COLO668 (cell line): ENCODE results near the gene ATG14.

ENCODE experiments used
- DNase-seq: peaks from one replicate; lab custom pipeline; 2025; ENCODE audit not compliant: unreplicated experiment; lab: John Stamatoyannopoulos, UW

ATG14 gene

DNA sequence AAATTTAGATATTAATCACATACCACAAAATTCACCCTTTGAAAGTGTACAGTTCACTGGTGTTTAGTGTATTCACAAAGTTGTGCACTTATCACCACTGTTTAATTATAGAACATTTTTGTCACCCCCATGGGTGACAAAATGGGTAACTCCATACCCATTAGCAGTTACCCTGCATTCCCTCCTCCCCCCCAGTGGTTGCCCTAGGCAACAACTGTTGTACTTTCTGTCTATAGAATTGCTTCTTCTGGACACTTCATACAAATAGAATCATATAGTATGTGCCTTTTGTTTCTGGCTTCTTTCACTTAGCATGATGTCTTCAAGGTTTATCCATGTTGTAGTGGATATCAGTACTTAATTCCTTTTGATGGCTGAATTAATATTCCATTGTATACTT, 87.7 kb downstream of the ATG14 start:
- no peak for DNase-seq

DNA sequence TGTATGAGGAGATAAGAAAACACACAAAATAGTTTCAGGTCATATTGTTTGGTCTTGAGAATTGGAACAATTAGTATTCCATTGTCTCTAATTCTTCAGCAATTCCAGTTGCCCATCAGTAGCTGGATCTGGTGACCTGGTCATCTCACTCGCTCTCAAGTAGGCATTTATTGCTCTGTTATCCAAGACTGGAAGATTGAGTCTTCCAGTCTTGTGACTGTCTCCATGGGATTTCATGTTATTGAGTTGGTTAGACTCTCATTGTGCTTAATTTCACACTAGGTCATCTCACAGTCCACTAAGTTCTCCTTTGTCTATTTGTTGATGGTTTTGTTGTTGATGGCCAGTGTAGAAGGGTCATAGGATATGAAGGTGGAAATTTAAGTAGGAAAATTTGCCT, 92.9 kb downstream of the ATG14 start:
- DNase-seq = no peak

DNA sequence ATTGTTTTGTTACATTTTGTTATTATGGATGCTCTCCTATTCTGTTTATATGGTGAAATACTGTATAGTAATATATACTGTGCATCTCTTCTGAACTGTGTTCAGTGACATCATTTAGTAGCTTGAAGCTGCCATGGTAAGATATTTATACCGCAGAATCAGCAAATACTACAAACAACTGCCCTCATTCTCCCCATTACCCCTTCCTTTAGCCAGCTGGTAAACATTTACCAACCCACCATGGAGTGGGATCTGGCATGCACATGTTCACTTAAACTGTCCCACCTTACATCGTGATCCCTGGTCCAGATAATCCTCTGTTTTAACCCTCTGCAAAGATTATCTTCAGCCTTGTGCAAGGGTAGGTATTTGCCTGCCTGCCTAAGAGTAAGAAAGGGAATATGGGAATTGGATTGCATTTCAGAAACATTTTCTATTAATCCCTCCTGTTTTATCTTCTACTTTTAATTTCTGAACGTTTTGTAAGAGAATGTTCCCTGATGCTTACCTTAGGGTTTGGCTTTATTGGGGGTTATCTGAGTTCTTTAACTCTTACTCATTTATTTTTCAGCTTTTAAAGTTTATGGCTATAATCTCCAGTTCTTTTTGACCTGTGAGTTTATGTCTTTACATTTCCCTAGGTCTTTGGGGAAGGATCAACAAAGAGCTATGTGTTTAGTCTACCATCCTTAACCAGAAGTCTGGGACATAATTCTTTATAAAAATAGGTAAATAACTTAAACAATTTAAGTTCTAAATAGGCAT, 93.9 kb downstream of the ATG14 start:
- DNase-seq = no peak

DNA sequence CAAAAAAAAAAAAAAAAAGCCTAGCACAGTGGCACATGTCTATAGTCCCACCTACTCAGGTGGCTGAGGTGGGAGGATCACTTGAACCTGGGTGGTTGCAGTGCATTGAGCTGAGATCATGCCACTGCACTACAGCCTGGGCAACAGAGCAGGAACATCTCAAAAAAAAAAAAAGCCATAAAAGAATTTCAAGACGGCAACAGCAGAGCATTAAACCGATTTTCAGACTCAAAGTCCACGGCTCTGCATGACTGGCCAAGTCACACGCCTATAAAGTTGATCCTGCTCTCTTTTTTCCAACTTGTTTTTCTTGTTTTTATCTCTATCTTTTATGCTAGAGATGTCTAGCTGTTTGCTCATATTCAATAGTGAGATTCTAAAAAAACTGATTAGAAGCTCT, 95.1 kb downstream of the ATG14 start:
- DNase-seq = no peak
